AG04450 (cell line): ENCODE data around the gene PLAU. TPM values are rescaled to one million over a fixed set of nuclear protein-coding genes. Genes with fewer than 3 reads are reported as not detected.

Source experiments
- CTCF ChIA-PET: fragments of 300-600, 350-600 bp; formaldehyde crosslinking; extraction: SDS; loops from one replicate; lab custom pipeline; 2022; ENCODE audit warnings: antibody characterized with exemption, inconsistent platforms; lab: Charles Lee
- POLR2A ChIA-PET: fragments of 350-600 bp; formaldehyde crosslinking; extraction: SDS; loops from one replicate; lab custom pipeline; 2021; ENCODE audit warnings: antibody characterized with exemption, inconsistent platforms; lab: Yijun Ruan, JAX
- DNase-seq: peaks from one replicate; pipeline ENCODE4 v3.0.0-alpha.2; 2011; ENCODE audit warnings: low read depth, low spot score
- H3K27ac ChIP-seq: one replicate; pipeline ENCODE4 v1.5.1; 2012; ENCODE audit warnings: low read depth, low read length, control low read depth
- H3K27me3 ChIP-seq: one replicate; pipeline ENCODE4 v1.6.0; 2012; ENCODE audit warnings: low read length; ENCODE audit not compliant: control insufficient read depth, insufficient read depth
- H3K4me3 ChIP-seq: 2 replicates; pipeline ENCODE4 v1.5.1; 2011; ENCODE audit warnings: mild to moderate bottlenecking, low read depth, low read length, control low read depth
- H3K9me3 ChIP-seq: 2 replicates; pipeline ENCODE4 v1.5.1; 2012; ENCODE audit warnings: low read length; ENCODE audit not compliant: control insufficient read depth, insufficient read depth
- CTCF ChIP-seq: IDR thresholded peaks from 2 replicates; pipeline ENCODE4 v1.5.1; 2011; ENCODE audit warnings: low read depth, low read length, control low read depth, inconsistent platforms
- polyA plus RNA-seq: library from polyadenylated mRNA; depleted of rRNA; stranded (reverse); fragments of >200 nt; gene quantifications from 2 replicates; pipeline ENCODE4 v1.2.3, GENCODE V29; 2011

The PLAU gene
- polyA plus RNA-seq, 1 experiment: 241 TPM

GRCh38 chr10:73935895-73936294 is 25.0 kb downstream of the PLAU start:
- no peak for TF ChIP-seq CTCF
- CTCF ChIA-PET: interaction anchor here (0.9 to 3.4 kb wide), 2 partner anchors 49 to 56 kb away, joined by 5 to 17 read pairs; no protein-coding TSS in a partner anchor
- no peaks in the 10 kb centered on the region; the same call in 1 of the 2 replicates for H3K9me3 ChIP-seq
- no peak overlapping the region for H3K4me3 ChIP-seq
- POLR2A ChIA-PET: no interaction called here
- no peaks in the 10 kb centered on the region for H3K27me3 ChIP-seq
- no peak overlapping the region for H3K27ac ChIP-seq
- no peak for DNase-seq

- ChIA-PET POLR2A (no interaction called here), CTCF (interaction anchor here (0.8 to 3.4 kb wide), 3 partner anchors 51 to 143 kb away, joined by 3 to 17 read pairs (median 3); no protein-coding TSS in a partner anchor)
- H3K27me3 ChIP-seq: no peaks in the 10 kb centered on the region
- no peak for DNase-seq
- H3K27ac ChIP-seq: no peak overlapping the region
- TF ChIP-seq CTCF: no peak
- no peak overlapping the region for H3K4me3 ChIP-seq
- no peaks in the 10 kb centered on the region; the same call in 1 of the 2 replicates for H3K9me3 ChIP-seq
These were observed 26.6 kb downstream of the PLAU start for GRCh38 chr10:73937333-73938043.

- H3K27ac ChIP-seq: peak overlapping the region; percentile 31
- ChIA-PET CTCF (interaction anchor here (0.6 to 5.5 kb wide), 49 partner anchors 9 to 1421 kb away, joined by 3 to 204 read pairs (median 5); partner anchors contain the start of genes ADK and PLAU), POLR2A (interaction anchor here (0.9 to 3.0 kb wide), 3 partner anchors 25 to 64 kb away, joined by 3 to 11 read pairs (median 5); no protein-coding TSS in a partner anchor)
- no peak overlapping the region for H3K4me3 ChIP-seq
- H3K27me3 ChIP-seq: no peaks in the 10 kb centered on the region
- DNase-seq: no peak
- peaks cover 12% of the 10 kb centered on the region for H3K9me3 ChIP-seq
- TF ChIP-seq CTCF: peak; percentile 94
These were observed 29.8 kb downstream of the PLAU start for GRCh38 chr10:73940634-73941221.

- Histone ChIP-seq H3K4me3 (no peak overlapping the region), H3K27ac (no peak overlapping the region), H3K9me3 (peaks cover 12% of the 10 kb centered on the region), H3K27me3 (no peaks in the 10 kb centered on the region)
- no peak for DNase-seq
- no peak for TF ChIP-seq CTCF
- ChIA-PET POLR2A (interaction anchor here (1.8 to 3.0 kb wide), 2 partner anchors 25 to 54 kb away, joined by 5 to 11 read pairs; no protein-coding TSS in a partner anchor), CTCF (interaction anchor here (0.5 to 5.5 kb wide), 40 partner anchors 9 to 302 kb away, joined by 3 to 204 read pairs (median 7); no protein-coding TSS in a partner anchor)
These were observed 30.4 kb downstream of the PLAU start for GRCh38 chr10:73941300-73941699.
